ENCODE data around the gene C22orf31. TPM values are rescaled to one million over a fixed set of nuclear protein-coding genes. Genes with fewer than 3 reads are reported as not detected.

The C22orf31 gene
- total RNA-seq, 1 donor from 2014 or later = not detected

DNA sequence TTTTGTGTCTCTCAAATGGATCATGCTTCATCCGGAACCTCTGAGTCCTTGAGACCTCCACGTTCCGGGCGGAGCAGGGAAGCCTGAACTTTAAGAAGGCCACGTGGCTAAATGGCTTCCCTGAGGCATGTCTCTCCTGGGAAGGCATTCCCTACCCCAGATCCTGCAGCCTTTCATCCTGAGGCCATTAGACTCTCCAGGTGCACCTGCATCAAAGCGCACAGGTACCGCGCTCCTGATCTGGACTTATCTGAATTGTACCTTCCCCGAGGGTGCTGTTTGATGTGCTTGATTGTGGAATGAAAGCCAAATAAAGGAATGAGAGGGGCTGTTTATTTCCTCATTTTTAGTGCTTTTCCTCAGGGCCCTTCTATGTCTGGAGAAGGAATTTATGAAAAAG is 22.5 kb downstream of the C22orf31 start:
- ATAC-seq (no peak), DNase-seq (ENCODE audit: missing footprints) (no peak)
- intact Hi-C loops (cut with DNase I) = no loop called here

DNA sequence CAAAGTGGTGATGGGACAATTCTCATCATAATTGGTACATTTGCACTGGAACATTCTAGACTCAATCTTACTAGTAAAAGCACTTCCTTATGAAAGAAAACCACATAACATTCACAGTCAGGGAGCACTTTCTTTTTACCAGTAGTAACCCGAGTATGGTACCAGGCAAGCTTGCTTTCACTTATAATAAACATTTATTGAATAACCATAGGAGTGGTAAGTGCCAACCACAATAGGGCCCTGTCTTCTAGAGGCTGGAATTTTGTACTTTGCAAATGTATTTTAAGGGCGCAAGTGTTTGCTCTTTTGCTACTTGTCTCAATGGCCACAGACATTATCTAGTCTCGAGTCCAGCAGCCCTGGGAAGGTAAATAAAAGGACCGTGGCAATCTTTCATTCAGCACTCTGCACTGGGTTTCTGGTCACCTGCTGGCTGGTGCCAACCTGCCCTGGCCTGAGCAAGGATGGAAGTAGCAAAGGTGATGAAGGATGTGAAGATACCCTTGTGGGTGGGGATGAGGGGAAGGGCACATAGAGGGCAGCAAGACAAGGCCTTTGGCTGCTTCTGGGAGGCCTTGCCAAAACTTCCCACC is 24.2 kb downstream of the C22orf31 start:
- DNase-seq (ENCODE audit: missing footprints) = no peak
- ATAC-seq = no peak
- intact Hi-C loops (cut with DNase I) = no loop called here

DNA sequence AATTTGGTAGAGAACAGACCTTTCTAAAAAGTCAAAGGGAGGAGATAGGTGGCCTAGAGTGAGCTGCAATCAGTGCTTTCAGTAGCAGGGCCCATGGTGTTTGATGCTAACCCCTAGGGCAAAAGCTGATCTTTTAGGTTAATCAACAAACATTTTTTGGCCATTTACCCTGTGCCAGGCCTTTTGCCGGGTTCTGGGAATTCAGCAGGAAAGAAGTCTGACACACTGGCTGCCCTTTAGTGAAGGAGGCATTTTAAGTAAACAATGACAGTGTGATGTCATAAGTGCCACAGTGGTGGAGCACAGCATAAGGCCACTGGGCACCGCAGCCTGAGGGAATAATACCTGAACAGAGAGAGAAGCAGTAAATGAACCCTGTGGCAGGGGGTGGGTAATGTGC is 29.0 kb downstream of the C22orf31 start:
- ATAC-seq (no peak), DNase-seq (ENCODE audit: missing footprints) (no peak)
- intact Hi-C loops (cut with DNase I) = no loop called here

DNA sequence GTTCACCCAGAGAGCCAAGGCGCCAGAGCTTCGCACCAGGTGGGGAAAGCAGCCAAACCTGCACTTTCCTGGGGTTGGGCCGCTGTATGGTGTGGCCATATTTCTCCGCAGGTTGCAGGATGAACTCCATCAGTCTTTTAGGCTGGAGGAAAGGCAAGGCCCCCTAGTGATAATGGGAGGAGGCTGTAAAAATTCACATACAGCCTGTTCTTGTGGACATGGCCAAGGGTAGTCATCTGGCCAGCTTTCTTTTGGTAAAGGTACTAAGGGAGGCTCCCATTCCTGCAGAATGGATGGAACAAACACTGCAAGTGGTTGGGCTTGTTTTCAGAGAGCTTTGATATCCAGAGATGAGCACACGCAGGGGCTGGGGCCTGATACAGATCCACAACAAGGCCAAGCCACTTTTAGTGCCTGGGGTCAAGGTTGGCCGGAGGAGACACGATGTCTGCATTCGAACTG is 29.6 kb downstream of the C22orf31 start:
- DNase-seq (ENCODE audit: missing footprints) (no peak), ATAC-seq (no peak)
- intact Hi-C loops (cut with DNase I) = no loop called here

DNA sequence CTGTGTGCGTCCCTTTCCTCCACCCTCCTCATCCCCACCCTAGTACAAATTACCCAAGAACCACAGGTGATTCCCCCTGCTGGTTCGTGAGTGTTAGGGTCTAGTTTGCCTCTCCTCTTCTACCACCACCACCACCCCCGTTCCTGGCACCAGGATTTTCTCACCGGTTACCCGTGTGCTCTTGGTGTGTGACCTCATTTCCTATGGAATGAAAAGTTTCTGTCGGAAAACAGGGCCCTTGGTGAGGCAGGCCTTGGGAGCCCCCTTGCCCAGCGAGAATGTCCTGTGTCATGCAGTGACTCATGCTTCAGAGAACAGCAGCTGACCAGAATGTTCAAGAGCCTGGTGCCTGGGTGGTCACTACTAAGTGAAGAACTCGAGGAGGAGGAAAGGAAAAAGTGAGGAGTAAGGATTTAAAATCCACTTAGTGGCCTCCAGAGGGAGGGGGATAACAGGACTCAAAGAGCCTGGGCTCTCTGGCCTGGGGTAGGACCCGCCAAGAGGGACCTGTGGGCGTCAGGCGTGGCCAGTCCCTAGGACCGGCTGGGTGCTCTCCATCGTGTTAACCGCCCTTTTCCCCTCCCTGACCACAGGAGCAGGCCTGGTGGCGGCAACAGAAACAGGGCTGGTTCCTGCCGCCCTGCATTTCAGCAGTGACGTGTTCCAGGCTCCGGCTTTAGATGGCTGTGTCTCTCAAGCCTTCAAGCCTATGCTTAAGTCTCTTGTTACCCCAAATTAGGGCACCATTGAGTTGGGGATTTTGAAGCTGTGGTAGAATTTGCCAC is 30.2 kb downstream of the C22orf31 start:
- ATAC-seq = peak; percentile 58
- no peak for DNase-seq (ENCODE audit: missing footprints)
- intact Hi-C loops (cut with DNase I) = loop anchor here (1.0 kb wide), 1 partner anchor 113 kb away; no protein-coding TSS in a partner anchor

DNA sequence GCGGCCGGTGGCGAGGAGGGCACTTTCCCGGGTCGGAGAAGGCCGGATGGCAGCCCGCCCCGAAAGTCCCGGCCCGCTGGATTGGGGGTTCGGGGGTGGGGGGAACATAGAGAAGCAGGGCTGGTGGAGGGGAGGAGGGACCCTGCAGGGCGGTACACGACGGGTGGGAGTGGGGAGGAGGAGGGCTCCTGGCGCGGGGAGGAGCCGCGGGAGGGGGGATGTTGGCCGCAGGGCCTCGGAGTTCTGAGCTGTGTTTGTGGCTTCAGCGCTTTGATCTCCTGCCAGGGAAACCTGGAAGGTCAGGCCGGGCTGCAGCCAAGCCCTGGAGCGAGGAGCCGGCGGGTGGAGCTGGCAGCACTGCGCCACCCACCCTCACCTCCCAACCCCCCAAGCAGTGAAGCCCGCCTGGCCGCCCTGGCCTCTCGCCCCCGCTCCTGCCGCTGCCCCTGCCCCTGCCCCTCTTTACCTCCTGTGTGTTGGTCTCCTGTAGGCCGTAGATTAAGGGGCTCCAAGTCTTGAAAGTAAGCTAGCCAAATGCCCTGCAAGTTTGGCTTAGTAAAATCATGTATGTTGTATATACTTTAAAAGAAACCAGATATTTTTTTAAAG is 30.9 kb downstream of the C22orf31 start:
- intact Hi-C loops (cut with DNase I) = loop anchor here (1.0 kb wide), 1 partner anchor 112 kb away; no protein-coding TSS in a partner anchor
- ATAC-seq = peak; percentile 82
- DNase-seq (ENCODE audit: missing footprints) = no peak

DNA sequence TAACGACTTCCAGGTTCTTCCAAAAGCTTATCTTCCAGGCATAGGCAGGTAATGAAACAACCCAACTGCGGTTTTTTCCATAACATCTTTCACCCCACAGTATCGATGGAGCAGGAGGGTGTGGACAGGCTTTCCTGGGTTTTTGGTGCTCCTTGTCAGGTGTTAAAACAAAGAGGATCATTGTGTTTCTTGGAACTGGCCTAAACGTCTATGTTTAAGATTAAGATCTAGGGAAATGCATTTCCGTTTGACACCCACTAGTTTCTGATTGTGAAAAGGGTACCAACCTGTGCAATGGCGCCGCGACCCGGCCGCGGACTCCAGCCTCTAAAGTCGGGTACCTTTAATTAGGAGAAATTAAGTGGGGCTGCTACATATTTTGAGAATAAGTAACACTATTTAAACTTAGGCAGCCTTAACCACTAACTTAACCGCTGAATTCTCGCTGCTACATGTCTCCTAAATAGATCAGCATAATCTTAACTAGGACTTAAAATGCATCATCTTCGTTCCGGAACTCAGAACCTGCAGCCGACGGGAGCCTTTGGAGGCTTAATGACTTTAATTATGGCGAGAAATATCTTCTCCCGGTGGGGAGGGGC is 31.5 kb downstream of the C22orf31 start:
- intact Hi-C loops (cut with DNase I) = no loop called here
- no peak for DNase-seq (ENCODE audit: missing footprints)
- no peak for ATAC-seq

DNA sequence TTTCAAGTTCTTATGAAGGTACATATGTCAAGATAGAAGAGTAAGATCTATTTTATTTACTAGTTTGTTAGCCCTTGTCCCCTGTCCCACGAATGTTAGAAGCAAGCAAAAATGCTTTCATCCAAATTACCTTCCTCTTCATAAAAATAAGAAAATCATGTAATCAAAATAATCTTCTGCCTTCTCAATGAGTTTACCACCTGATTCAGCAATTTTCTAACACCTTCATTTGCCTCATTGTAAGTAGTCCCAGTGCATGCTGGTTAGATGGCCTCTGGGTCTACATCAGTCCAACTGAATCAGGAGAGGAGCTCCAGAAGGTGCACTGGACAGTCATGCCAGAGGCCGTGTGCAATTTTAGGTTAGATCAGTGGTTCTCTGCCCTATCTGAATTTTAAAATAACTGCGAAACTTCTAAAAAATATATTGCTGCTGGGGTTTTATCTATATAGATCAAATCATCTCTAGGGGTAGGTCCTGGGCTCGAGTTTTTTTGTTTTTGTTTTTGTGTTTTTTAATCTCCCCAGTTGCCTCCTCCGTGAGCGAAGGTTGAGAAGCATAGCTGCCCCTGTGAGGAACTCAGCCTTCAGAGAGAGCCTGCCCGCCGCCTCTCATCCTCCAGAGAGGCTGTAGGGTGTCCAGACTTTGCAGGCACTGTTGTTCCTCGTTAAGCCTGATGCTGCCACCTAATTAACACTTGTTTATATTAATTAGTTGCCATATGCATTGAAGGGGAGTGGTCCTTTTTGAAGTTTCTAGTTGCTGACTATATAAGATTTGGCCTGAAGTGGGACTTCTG is 32.2 kb downstream of the C22orf31 start:
- ATAC-seq (no peak), DNase-seq (ENCODE audit: missing footprints) (no peak)
- intact Hi-C loops (cut with DNase I) = no loop called here

DNA sequence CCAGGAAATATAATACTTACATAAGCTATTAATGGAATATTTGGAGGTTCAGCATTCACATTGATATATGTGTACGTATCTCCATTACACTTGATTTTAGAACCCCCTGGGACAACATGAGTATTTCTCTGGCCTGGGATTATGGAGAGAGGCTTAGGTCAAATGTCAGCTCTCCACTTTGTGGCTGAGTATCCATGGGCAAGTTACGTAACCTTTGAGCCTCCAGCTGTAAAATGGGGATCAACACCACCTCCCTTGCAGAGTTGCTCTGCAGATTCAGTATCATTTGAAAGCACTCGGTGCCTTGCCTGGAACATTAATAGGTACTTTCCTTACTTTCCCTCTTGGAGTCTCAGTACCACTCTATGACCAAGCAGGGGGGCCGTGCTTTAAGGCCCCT is 33.2 kb downstream of the C22orf31 start:
- ATAC-seq = no peak
- no peak for DNase-seq (ENCODE audit: missing footprints)
- intact Hi-C loops (cut with DNase I) = no loop called here

DNA sequence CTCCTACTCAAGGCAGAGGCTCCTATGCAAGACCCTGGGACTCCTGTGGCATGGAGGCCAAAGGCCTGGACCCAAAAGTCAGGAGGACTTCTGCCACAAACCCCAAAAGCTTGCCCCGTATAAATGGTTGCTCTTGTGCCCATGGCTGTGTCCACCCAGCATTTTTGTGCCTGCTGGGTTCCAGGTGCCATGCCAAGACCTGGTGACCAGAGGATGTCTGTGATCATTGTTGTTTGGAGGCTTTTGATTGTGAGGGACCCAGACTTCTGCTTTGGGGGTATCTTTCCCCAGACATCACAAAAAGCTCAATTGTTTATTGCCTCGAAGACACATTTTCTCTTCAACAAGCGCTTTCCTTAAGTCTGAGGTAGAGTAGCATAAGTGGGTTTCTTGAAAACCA is 35.1 kb downstream of the C22orf31 start:
- no peak for DNase-seq (ENCODE audit: missing footprints)
- ATAC-seq = no peak
- intact Hi-C loops (cut with DNase I) = no loop called here

DNA sequence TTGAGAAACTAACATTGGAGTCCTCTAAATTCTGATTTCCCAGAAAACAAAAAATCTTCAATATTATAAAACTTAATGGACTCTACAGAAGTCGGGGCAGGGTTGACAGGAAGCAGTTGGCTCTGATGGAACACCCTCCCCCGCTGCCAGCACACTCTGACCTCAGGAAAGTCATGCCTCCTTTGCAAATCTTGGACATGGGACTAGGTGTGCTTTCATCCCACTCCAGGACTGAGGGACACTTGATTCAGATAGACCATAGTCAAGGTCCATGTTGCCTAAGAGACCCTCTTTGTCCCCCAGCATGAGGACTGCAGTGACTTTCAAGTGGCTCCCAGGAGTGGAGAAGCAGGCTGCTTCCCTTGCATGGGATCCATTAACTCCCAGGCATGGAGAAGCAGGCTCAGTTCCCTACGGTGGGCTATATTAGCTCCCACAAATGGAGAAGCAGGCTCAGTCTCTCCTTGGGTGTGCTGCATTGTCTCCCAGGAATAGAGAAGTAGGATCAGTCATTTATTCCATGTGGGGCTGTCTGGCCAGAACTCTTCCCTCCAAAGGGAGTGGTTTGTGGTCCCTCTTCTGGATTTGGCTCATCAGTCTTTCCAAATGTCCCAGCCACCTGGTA is 38.3 kb downstream of the C22orf31 start:
- DNase-seq (ENCODE audit: missing footprints) (no peak), ATAC-seq (no peak)
- intact Hi-C loops (cut with DNase I) = no loop called here

DNA sequence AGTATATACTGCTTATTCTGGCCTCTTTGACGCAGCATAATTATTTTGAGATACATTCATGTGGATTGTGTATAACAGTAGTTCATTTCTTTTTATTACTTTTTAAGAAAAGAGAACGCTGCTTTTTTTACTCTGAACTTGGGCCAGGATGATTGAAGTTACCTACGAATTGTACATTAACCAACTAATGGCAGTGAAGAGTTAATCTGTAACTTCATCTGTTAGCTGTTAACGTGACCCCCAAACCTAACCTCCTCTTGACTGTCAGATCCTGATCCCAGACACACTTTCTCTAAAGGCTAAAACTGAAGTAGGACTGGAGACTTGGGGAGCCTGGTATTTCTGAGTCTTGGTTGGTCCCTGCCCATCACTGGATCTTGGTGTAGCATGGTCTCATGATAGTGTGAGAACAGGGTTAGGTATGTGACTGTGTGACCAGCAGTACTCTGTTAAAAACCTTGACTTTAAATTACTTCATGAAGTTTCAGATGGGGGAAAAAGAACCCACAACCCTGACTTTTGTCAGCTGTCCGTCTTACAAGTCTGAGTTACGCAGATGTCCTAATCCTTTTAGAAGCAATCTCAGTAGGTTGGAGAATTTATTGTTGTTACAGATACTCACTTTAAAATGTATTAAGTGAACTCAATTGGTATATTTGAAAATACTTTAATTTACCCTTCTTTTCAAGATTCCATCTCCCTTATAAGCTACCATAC is 39.4 kb downstream of the C22orf31 start:
- DNase-seq (ENCODE audit: missing footprints) = no peak
- no peak for ATAC-seq
- intact Hi-C loops (cut with DNase I) = no loop called here

DNA sequence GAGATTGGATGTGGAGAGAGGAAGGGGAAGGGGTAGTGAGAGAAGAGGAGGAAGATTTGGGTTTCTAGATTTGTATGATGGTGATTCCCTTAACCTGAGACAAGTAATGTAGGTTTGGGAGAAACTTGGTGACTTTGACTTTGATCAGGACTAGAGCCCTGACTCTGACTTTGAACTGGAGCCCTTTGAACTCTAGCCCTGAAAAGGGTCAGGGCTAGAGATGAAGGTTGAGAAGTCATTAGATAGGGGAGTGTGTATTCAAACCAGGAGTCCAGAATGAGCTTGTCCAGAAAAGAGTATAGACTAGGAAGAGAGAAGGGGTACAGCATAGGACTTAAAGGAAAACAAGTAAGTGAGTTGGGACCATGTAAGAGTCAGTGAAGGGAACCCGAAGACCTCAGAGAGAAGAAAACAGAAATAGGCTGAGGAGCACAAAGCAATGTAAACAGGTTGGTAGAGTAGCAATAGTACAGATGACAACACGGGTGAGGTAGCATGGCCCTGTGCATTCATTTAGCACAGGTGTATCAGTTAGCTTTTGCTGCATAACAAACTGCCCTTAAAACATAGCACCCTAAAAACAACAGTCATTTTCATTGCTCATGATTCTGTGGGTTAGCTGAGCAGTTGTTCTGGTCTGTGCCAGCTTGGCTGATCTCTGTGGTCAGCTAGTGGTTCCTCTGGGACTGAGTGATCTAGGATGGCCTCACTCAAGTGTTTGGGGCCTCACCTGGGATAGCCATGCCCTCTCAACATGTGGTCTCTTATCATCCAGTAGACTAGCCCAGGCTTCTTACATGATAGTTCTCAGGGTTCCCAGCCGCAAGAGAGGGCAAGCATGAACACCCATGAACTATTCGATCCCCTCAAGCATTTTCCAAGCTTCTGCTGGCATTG is 43.1 kb downstream of the C22orf31 start:
- intact Hi-C loops (cut with DNase I) = no loop called here
- DNase-seq (ENCODE audit: missing footprints) (no peak), ATAC-seq (no peak)

DNA sequence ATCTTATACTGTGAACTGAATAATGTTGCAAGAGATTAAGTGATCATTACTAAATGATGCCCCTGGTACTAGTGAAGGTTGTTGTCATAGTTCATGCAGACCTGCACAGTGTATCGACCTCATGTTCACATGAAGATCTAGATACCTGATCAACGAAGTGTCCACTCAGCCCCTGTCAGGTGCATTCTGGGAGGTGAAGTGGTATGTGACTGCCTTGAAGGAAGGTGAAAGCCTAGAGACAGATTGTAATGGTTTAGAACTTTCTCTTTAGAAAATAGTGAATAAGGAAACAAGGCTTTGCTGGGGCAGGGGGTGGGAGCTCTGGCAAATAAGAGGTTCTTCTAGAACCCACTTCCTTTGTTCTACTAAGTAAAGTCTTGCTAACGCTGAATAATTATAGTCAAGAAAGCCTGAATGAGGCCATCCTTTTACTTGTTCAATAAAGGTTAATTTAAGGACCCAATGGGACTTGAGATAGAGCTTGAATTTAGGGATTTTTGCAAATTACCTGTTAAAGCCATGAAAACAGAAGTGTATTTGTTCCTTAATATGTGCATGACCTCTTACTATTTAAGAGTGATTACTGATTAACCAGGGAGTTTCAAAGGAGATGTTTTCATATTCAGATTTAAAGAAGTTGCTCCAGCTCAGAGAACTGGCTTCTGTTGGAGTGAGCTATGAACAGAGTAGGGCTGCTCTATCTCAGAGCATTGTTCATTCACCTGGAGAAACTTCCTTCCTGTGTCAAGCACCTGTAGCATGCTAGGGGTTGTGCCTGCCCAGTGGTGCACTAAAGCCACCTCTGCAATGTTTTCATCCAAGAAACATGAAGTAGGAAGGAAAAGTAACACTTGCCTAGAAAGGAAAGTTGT is 45.3 kb downstream of the C22orf31 start:
- intact Hi-C loops (cut with DNase I) = no loop called here
- DNase-seq (ENCODE audit: missing footprints) = no peak
- no peak for ATAC-seq

DNA sequence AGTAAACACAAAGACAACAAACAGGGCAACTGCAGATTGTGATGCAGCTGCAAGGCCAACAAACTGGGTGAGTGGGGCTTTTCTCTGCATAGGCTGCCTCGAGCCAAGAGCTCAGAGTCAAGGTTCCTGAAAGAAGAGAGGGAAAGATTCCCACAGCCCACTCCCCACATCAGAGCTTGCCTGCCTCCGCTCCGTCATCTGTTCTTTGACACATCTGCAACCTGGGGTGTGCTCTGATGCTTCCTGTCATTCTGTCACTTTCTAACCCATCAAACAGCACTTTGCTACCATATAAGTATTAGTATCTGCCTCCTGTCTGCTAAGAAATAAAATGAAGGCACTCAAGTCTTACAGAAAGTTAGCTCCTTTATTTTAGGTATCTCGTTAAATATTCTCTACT is 46.9 kb downstream of the C22orf31 start:
- ATAC-seq (no peak), DNase-seq (ENCODE audit: missing footprints) (no peak)
- intact Hi-C loops (cut with DNase I) = no loop called here

DNA sequence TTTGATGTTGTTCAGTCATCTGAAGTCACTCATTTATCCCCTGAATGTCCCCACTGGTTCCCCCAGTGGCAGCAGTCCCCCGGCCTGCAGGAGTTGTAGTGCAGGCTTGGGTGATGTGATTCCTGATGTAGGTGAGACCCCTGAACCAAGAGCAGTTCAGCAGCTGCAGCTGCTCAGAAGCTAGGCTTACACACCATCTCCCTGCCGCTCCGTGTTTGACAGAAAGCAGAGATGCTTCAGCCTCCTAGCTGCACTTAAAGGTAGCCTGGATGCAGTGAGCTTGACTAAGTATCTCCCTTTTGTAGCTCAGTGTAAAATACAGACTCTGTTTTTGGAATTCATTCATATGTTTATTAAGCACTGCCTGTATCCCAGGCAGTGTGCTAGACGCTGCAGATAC is 47.3 kb downstream of the C22orf31 start:
- intact Hi-C loops (cut with DNase I) = no loop called here
- no peak for DNase-seq (ENCODE audit: missing footprints)
- ATAC-seq = no peak
